ENCODE measurements around the gene FKBP5.

The FKBP5 gene

DNA sequence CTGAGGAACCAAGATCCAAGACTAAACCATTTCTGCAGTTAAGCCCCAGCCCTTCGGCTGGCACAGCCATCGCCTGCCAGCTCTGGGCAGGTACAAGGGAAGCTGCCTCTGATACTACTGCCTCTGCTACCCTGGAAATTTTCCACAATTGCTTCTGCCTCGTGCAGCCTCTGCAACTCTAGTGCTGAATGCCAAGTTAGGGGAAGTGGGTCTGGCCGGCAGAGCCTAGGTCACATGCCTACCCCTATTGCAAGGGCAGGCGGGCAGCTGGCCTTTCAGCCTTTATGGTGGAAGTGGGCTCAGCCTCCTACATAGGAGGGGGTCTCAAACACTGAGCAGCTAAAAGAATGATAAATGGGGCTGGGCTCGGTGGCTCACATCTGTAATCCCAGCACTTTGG is 131.5 kb downstream of the FKBP5 start:
- H3K4me1 ChIP-seq (ENCODE audit: control insufficient read depth in 2 of 2, insufficient read depth in 2 of 2, low read length in 2 of 2), result no peaks in the 10 kb centered on the region
- no peak overlapping the region for H3K4me3 ChIP-seq (ENCODE audit: low read length in 2 of 2)
- no peaks in the 10 kb centered on the region for H3K36me3 ChIP-seq (ENCODE audit: control insufficient read depth in 2 of 2, insufficient read depth in 2 of 2, low read length in 2 of 2)
- H3K27ac ChIP-seq (ENCODE audit: low read depth in 2 of 2, low read length in 2 of 2), result no peak overlapping the region
- no peaks in the 10 kb centered on the region for H3K27me3 ChIP-seq (ENCODE audit: control insufficient read depth in 2 of 2, insufficient read depth in 2 of 2, low read length in 2 of 2)
- H3K9ac ChIP-seq (ENCODE audit: low read depth in 1 of 2, low read length in 2 of 2), result no peak overlapping the region
- no peaks in the 10 kb centered on the region for H3K9me3 ChIP-seq (ENCODE audit: control insufficient read depth in 2 of 2, low read length in 2 of 2)

DNA sequence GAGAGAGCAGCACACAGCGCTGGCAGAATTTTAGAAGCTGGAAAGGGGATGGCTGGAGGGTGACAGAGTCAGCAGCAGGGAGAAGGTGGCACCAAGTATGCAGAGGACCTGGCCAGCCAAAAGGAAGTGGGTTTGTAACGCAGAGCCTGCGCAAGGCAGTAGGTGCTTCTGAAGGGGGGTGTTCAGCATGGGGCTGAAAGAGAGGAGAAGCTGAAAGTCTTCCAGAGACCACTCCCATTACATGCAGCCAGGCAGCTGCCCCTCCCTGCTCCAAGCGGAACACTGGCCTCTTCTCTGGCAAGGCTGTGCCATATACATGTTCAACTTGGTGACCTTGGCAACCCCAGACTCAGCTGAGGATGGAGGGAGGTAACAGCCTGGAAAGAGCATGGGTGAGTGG is 133.9 kb downstream of the FKBP5 start:
- Histone ChIP-seq H3K4me1 (ENCODE audit: control insufficient read depth in 2 of 2, insufficient read depth in 2 of 2, low read length in 2 of 2) (no peaks in the 10 kb centered on the region), H3K9ac (ENCODE audit: low read depth in 1 of 2, low read length in 2 of 2) (no peak overlapping the region), H3K36me3 (ENCODE audit: control insufficient read depth in 2 of 2, insufficient read depth in 2 of 2, low read length in 2 of 2) (no peaks in the 10 kb centered on the region), H3K4me3 (ENCODE audit: low read length in 2 of 2) (no peak overlapping the region), H3K27me3 (ENCODE audit: control insufficient read depth in 2 of 2, insufficient read depth in 2 of 2, low read length in 2 of 2) (no peaks in the 10 kb centered on the region), H3K27ac (ENCODE audit: low read depth in 2 of 2, low read length in 2 of 2) (no peak overlapping the region), H3K9me3 (ENCODE audit: control insufficient read depth in 2 of 2, low read length in 2 of 2) (no peaks in the 10 kb centered on the region)

GRCh38 chr6:35553315-35553714 is 135.4 kb downstream of the FKBP5 start:
- H3K9me3 ChIP-seq (ENCODE audit: control insufficient read depth in 2 of 2, low read length in 2 of 2), result no peaks in the 10 kb centered on the region

DNA sequence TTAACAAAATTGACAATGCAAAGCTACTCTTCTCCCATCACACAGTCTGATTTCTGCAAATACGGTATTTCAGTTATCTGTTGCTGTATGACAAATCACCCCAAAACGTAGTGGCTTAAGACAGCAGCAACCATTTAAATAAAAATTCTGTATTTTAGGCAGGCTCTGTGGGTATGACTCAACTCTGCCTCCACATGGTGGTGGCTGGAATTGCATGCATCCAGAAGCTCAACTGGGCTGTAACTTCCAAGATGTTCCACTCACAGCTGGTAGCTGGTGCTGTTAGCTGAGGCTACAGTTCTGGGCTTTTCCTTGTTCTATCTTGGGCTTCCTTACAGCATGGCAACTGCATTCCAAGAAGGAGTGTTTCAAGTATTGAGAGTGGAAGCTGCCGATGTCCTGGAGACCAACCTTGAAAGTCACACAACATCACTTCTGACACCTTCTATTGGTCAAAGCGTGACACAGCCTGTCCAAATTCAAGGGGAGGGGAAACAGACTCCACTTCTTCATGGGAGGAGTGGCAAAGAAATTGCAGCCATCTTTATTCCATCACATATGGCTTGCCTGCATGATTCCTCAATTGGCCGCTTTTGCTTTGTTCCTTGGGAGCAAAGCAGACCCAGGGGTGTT is 136.3 kb downstream of the FKBP5 start:
- H3K9me3 ChIP-seq (ENCODE audit: control insufficient read depth in 2 of 2, low read length in 2 of 2), result no peaks in the 10 kb centered on the region
- H3K36me3 ChIP-seq (ENCODE audit: control insufficient read depth in 2 of 2, insufficient read depth in 2 of 2, low read length in 2 of 2), result no peaks in the 10 kb centered on the region
- no peak overlapping the region for H3K4me3 ChIP-seq (ENCODE audit: low read length in 2 of 2)
- H3K9ac ChIP-seq (ENCODE audit: low read depth in 1 of 2, low read length in 2 of 2), result no peak overlapping the region
- no peak overlapping the region for H3K27ac ChIP-seq (ENCODE audit: low read depth in 2 of 2, low read length in 2 of 2)
- no peaks in the 10 kb centered on the region for H3K4me1 ChIP-seq (ENCODE audit: control insufficient read depth in 2 of 2, insufficient read depth in 2 of 2, low read length in 2 of 2)
- H3K27me3 ChIP-seq (ENCODE audit: control insufficient read depth in 2 of 2, insufficient read depth in 2 of 2, low read length in 2 of 2), result peaks cover 0 to 3% of the 10 kb centered on the region in 2 donors

More at GRCh38 chr6:35553315-35553714, 135.4 kb downstream of the FKBP5 start:
- no peak overlapping the region for H3K27ac ChIP-seq (ENCODE audit: low read depth in 2 of 2, low read length in 2 of 2)
- H3K4me3 ChIP-seq (ENCODE audit: low read length in 2 of 2), result no peak overlapping the region
- no peaks in the 10 kb centered on the region for H3K36me3 ChIP-seq (ENCODE audit: control insufficient read depth in 2 of 2, insufficient read depth in 2 of 2, low read length in 2 of 2)
- no peaks in the 10 kb centered on the region for H3K4me1 ChIP-seq (ENCODE audit: control insufficient read depth in 2 of 2, insufficient read depth in 2 of 2, low read length in 2 of 2)
- H3K9ac ChIP-seq (ENCODE audit: low read depth in 1 of 2, low read length in 2 of 2), result no peak overlapping the region
- H3K27me3 ChIP-seq (ENCODE audit: control insufficient read depth in 2 of 2, insufficient read depth in 2 of 2, low read length in 2 of 2), result no peaks in the 10 kb centered on the region

- Histone ChIP-seq H3K27me3 (ENCODE audit: control insufficient read depth in 2 of 2, insufficient read depth in 2 of 2, low read length in 2 of 2) (peaks cover 0 to 5% of the 10 kb centered on the region in 2 donors), H3K4me3 (ENCODE audit: low read length in 2 of 2) (no peak overlapping the region), H3K9ac (ENCODE audit: low read depth in 1 of 2, low read length in 2 of 2) (no peak overlapping the region), H3K9me3 (ENCODE audit: control insufficient read depth in 2 of 2, low read length in 2 of 2) (no peaks in the 10 kb centered on the region), H3K4me1 (ENCODE audit: control insufficient read depth in 2 of 2, insufficient read depth in 2 of 2, low read length in 2 of 2) (no peaks in the 10 kb centered on the region), H3K27ac (ENCODE audit: low read depth in 2 of 2, low read length in 2 of 2) (no peak overlapping the region), H3K36me3 (ENCODE audit: control insufficient read depth in 2 of 2, insufficient read depth in 2 of 2, low read length in 2 of 2) (no peaks in the 10 kb centered on the region)
Observed at GRCh38 chr6:35550437-35550836, 138.3 kb downstream of the FKBP5 start.

GRCh38 chr6:35547676-35548075 is 141.0 kb downstream of the FKBP5 start:
- Histone ChIP-seq H3K4me3 (ENCODE audit: low read length in 2 of 2) (no peak overlapping the region), H3K27ac (ENCODE audit: low read depth in 2 of 2, low read length in 2 of 2) (no peak overlapping the region), H3K27me3 (ENCODE audit: control insufficient read depth in 2 of 2, insufficient read depth in 2 of 2, low read length in 2 of 2) (peaks cover 0 to 5% of the 10 kb centered on the region in 2 donors), H3K9me3 (ENCODE audit: control insufficient read depth in 2 of 2, low read length in 2 of 2) (no peaks in the 10 kb centered on the region), H3K4me1 (ENCODE audit: control insufficient read depth in 2 of 2, insufficient read depth in 2 of 2, low read length in 2 of 2) (no peaks in the 10 kb centered on the region), H3K9ac (ENCODE audit: low read depth in 1 of 2, low read length in 2 of 2) (no peak overlapping the region), H3K36me3 (ENCODE audit: control insufficient read depth in 2 of 2, insufficient read depth in 2 of 2, low read length in 2 of 2) (no peaks in the 10 kb centered on the region)

GRCh38 chr6:35544769-35545361 is 143.8 kb downstream of the FKBP5 start:
- no peaks in the 10 kb centered on the region for H3K36me3 ChIP-seq (ENCODE audit: control insufficient read depth in 2 of 2, insufficient read depth in 2 of 2, low read length in 2 of 2)
- H3K27me3 ChIP-seq (ENCODE audit: control insufficient read depth in 2 of 2, insufficient read depth in 2 of 2, low read length in 2 of 2), result peaks cover 0 to 5% of the 10 kb centered on the region in 2 donors
- no peaks in the 10 kb centered on the region for H3K4me1 ChIP-seq (ENCODE audit: control insufficient read depth in 2 of 2, insufficient read depth in 2 of 2, low read length in 2 of 2)
- H3K27ac ChIP-seq (ENCODE audit: low read depth in 2 of 2, low read length in 2 of 2), result no peak overlapping the region
- H3K9me3 ChIP-seq (ENCODE audit: control insufficient read depth in 2 of 2, low read length in 2 of 2), result no peaks in the 10 kb centered on the region
- no peak overlapping the region for H3K9ac ChIP-seq (ENCODE audit: low read depth in 1 of 2, low read length in 2 of 2)
- no peak overlapping the region for H3K4me3 ChIP-seq (ENCODE audit: low read length in 2 of 2)

GRCh38 chr6:35543459-35544193 is 145.1 kb downstream of the FKBP5 start:
- Histone ChIP-seq H3K27ac (ENCODE audit: low read depth in 2 of 2, low read length in 2 of 2) (no peak overlapping the region), H3K4me1 (ENCODE audit: control insufficient read depth in 2 of 2, insufficient read depth in 2 of 2, low read length in 2 of 2) (no peaks in the 10 kb centered on the region), H3K9me3 (ENCODE audit: control insufficient read depth in 2 of 2, low read length in 2 of 2) (no peaks in the 10 kb centered on the region), H3K9ac (ENCODE audit: low read depth in 1 of 2, low read length in 2 of 2) (no peak overlapping the region), H3K36me3 (ENCODE audit: control insufficient read depth in 2 of 2, insufficient read depth in 2 of 2, low read length in 2 of 2) (no peaks in the 10 kb centered on the region), H3K27me3 (ENCODE audit: control insufficient read depth in 2 of 2, insufficient read depth in 2 of 2, low read length in 2 of 2) (peaks cover 0 to 5% of the 10 kb centered on the region in 2 donors), H3K4me3 (ENCODE audit: low read length in 2 of 2) (no peak overlapping the region)

GRCh38 chr6:35541836-35542235 is 146.9 kb downstream of the FKBP5 start:
- H3K9ac ChIP-seq (ENCODE audit: low read depth in 1 of 2, low read length in 2 of 2), result no peak overlapping the region
- H3K4me1 ChIP-seq (ENCODE audit: control insufficient read depth in 2 of 2, insufficient read depth in 2 of 2, low read length in 2 of 2), result no peaks in the 10 kb centered on the region
- H3K27ac ChIP-seq (ENCODE audit: low read depth in 2 of 2, low read length in 2 of 2), result no peak overlapping the region
- no peak overlapping the region for H3K4me3 ChIP-seq (ENCODE audit: low read length in 2 of 2)
- H3K9me3 ChIP-seq (ENCODE audit: control insufficient read depth in 2 of 2, low read length in 2 of 2), result no peaks in the 10 kb centered on the region
- no peaks in the 10 kb centered on the region for H3K27me3 ChIP-seq (ENCODE audit: control insufficient read depth in 2 of 2, insufficient read depth in 2 of 2, low read length in 2 of 2)
- H3K36me3 ChIP-seq (ENCODE audit: control insufficient read depth in 2 of 2, insufficient read depth in 2 of 2, low read length in 2 of 2), result no peaks in the 10 kb centered on the region

- H3K4me1 ChIP-seq (ENCODE audit: control insufficient read depth in 2 of 2, insufficient read depth in 2 of 2, low read length in 2 of 2), result no peaks in the 10 kb centered on the region
- H3K36me3 ChIP-seq (ENCODE audit: control insufficient read depth in 2 of 2, insufficient read depth in 2 of 2, low read length in 2 of 2), result no peaks in the 10 kb centered on the region
- no peaks in the 10 kb centered on the region for H3K9me3 ChIP-seq (ENCODE audit: control insufficient read depth in 2 of 2, low read length in 2 of 2)
- H3K9ac ChIP-seq (ENCODE audit: low read depth in 1 of 2, low read length in 2 of 2), result no peak overlapping the region
- H3K27me3 ChIP-seq (ENCODE audit: control insufficient read depth in 2 of 2, insufficient read depth in 2 of 2, low read length in 2 of 2), result peaks cover 0 to under 1% of the 10 kb centered on the region in 2 donors
- no peak overlapping the region for H3K4me3 ChIP-seq (ENCODE audit: low read length in 2 of 2)
- H3K27ac ChIP-seq (ENCODE audit: low read depth in 2 of 2, low read length in 2 of 2), result no peak overlapping the region
Observed at GRCh38 chr6:35539223-35539622, 149.5 kb downstream of the FKBP5 start.
